Liver (tissue), 9 donors: Measurements from ENCODE around the gene ABCA1. TPM values are rescaled to one million over a fixed set of nuclear protein-coding genes. Genes with fewer than 3 reads are reported as not detected.

Experiments
- DNase-seq: peaks from one replicate; pipeline ENCODE4 v3.0.0-alpha.2; 2017; ENCODE audit warnings: low spot score
- H3K27ac ChIP-seq, 2 donors: one replicate each; pipeline ENCODE4 v1.7.0; 2013; ENCODE audit warnings: inconsistent platforms in 2 of 2, low read length in 2 of 2, control low read depth in 1 of 2, low read depth in 1 of 2, mild to moderate bottlenecking in 1 of 2
- H3K27me3 ChIP-seq, 4 donors: one replicate each; pipeline versions ENCODE4 v1.6.1 to v1.7.0; 2013; ENCODE audit warnings: low read length in 3 of 4, inconsistent platforms in 1 of 4, mild to moderate bottlenecking in 1 of 4, moderate library complexity in 1 of 4; ENCODE audit not compliant: control insufficient read depth in 4 of 4, insufficient read depth in 4 of 4
- H3K36me3 ChIP-seq, 4 donors: one replicate each; pipeline versions ENCODE4 v1.6.1 to v1.7.0; 2013; ENCODE audit warnings: low read length in 3 of 4, mild to moderate bottlenecking in 3 of 4, low read depth in 1 of 4, moderate library complexity in 1 of 4; ENCODE audit not compliant: control insufficient read depth in 4 of 4, insufficient read depth in 3 of 4
- H3K4me1 ChIP-seq, 4 donors: one replicate each; pipeline versions ENCODE4 v1.6.1 to v1.7.0; 2013; ENCODE audit warnings: low read length in 3 of 4, mild to moderate bottlenecking in 3 of 4, moderate library complexity in 1 of 4; ENCODE audit not compliant: control insufficient read depth in 4 of 4, insufficient read depth in 4 of 4
- H3K4me3 ChIP-seq, 3 donors: one replicate each; pipeline versions ENCODE4 v1.6.1 to v1.7.0; 2013; ENCODE audit warnings: low read length in 3 of 3, control low read depth in 1 of 3, low read depth in 1 of 3, mild to moderate bottlenecking in 1 of 3
- H3K9ac ChIP-seq, 2 donors: one replicate each; pipeline ENCODE4 v1.7.0; 2013; ENCODE audit warnings: low read length in 2 of 2, mild to moderate bottlenecking in 2 of 2, moderate library complexity in 2 of 2, control low read depth in 1 of 2, low read depth in 1 of 2
- H3K9me3 ChIP-seq, 4 donors: one replicate each; pipeline versions ENCODE4 v1.6.1 to v1.7.0; 2013; ENCODE audit warnings: low read length in 3 of 4; ENCODE audit not compliant: control insufficient read depth in 4 of 4
- ATF3 ChIP-seq: IDR thresholded peaks from 2 replicates; pipeline ENCODE4 v1.6.1; 2016; ENCODE audit warnings: antibody characterized with exemption
- CTCF ChIP-seq: fragments of 150-350 bp; IDR thresholded peaks from 2 replicates; pipeline ENCODE4 v1.5.1; 2017; ENCODE audit warnings: improper control_type of control experiment, low read depth, low read length; ENCODE audit not compliant: missing input control
- EGR1 ChIP-seq, 2 donors: IDR thresholded peaks; 2 replicates each; pipeline ENCODE4 v1.6.1; 2016 to 2018; ENCODE audit warnings: antibody characterized with exemption in 2 of 2, low read depth in 2 of 2
- FOXA1 ChIP-seq: IDR thresholded peaks from 2 replicates; pipeline ENCODE4 v1.6.1; 2016; ENCODE audit warnings: antibody characterized with exemption
- FOXA2 ChIP-seq: IDR thresholded peaks from 2 replicates; pipeline ENCODE4 v1.6.1; 2016; ENCODE audit warnings: antibody characterized with exemption
- GABPA ChIP-seq, 2 donors: IDR thresholded peaks in 1 of 2; conservative IDR thresholded peaks in 1 of 2; 2 replicates each; pipeline ENCODE4 v1.6.1; 2016; ENCODE audit warnings: antibody characterized with exemption in 2 of 2, mild to moderate bottlenecking in 1 of 2, moderate library complexity in 1 of 2
- HNF4A ChIP-seq, 2 donors: conservative IDR thresholded peaks; 2 replicates each; pipeline ENCODE4 v1.6.1; 2016; ENCODE audit warnings: antibody characterized with exemption in 2 of 2, mild to moderate bottlenecking in 2 of 2
- HNF4G ChIP-seq: IDR thresholded peaks from 2 replicates; pipeline ENCODE4 v1.6.1; 2016; ENCODE audit warnings: antibody characterized with exemption
- JUND ChIP-seq, 2 donors: IDR thresholded peaks; 2 replicates each; pipeline ENCODE4 v1.6.1; 2016; ENCODE audit warnings: antibody characterized with exemption in 2 of 2
- MAX ChIP-seq: IDR thresholded peaks from 2 replicates; pipeline ENCODE4 v1.6.1; 2016; ENCODE audit warnings: antibody characterized with exemption
- NR2F2 ChIP-seq: IDR thresholded peaks from 2 replicates; pipeline ENCODE4 v1.6.1; 2016; ENCODE audit warnings: antibody characterized with exemption
- RAD21 ChIP-seq, 2 donors: IDR thresholded peaks; 2 replicates each; pipeline ENCODE4 v1.6.1; 2016; ENCODE audit warnings: antibody characterized with exemption in 2 of 2, mild to moderate bottlenecking in 2 of 2
- REST ChIP-seq: IDR thresholded peaks from 2 replicates; pipeline ENCODE4 v1.6.1; 2016; ENCODE audit warnings: antibody characterized with exemption, mild to moderate bottlenecking
- RXRA ChIP-seq, 2 donors: IDR thresholded peaks; 2 replicates each; pipeline ENCODE4 v1.6.1; 2017 to 2018; ENCODE audit warnings: antibody characterized with exemption in 2 of 2, mild to moderate bottlenecking in 1 of 2
- SP1 ChIP-seq: IDR thresholded peaks from 2 replicates; pipeline ENCODE4 v1.6.1; 2018; ENCODE audit warnings: antibody characterized with exemption, mild to moderate bottlenecking
- TAF1 ChIP-seq: conservative IDR thresholded peaks from 2 replicates; pipeline ENCODE4 v1.6.1; 2016; ENCODE audit warnings: antibody characterized with exemption, mild to moderate bottlenecking
- YY1 ChIP-seq: IDR thresholded peaks from 2 replicates; pipeline ENCODE4 v1.6.1; 2016; ENCODE audit warnings: antibody characterized with exemption, mild to moderate bottlenecking
- ZBTB33 ChIP-seq: IDR thresholded peaks from 2 replicates; pipeline ENCODE4 v1.6.1; 2016; ENCODE audit warnings: antibody characterized with exemption
- WGBS: extraction: QIAGEN DNeasy Blood & Tissue Kit; methylation state at CpG from one replicate; pipeline ENCODE4 v1.1.7; 2013; 5-methylcytosine and 5-hydroxymethylcytosine counted together
- polyA plus RNA-seq, 2 donors: library from polyadenylated mRNA; stranded (reverse) in 1 of 2; unstranded in 1 of 2; fragments of 200-250 nt in 1 of 2; fragments of >200 nt in 1 of 2; fragmentation: Nextera tagmentation in 1 of 2; extraction: Ambion mirVana in 1 of 2; gene quantifications; one replicate each; pipeline versions ENCODE4 v1.2.1 to v1.2.3, GENCODE V29; 2013 to 2015
- total RNA-seq, 2 donors: library from RNA; depleted of rRNA; stranded (reverse); fragments of >200 nt; gene quantifications; one replicate each; pipeline ENCODE4 v1.2.3, GENCODE V29; 2014
- donor health status: healthy.
- donor health status: healthy.
- donor health status: healthy.
- donor health status: healthy.
- donor health status: healthy.

ABCA1 gene
- total and polyA plus RNA-seq, 4 donors: 15.4 to 223 (median 62.9) TPM

- Histone ChIP-seq H3K36me3 (peaks cover 3 to 55% (median 38%) of the 10 kb centered on the region in 4 donors), H3K9me3 (no peaks in the 10 kb centered on the region), H3K9ac (no peak overlapping the region), H3K4me3 (no peak overlapping the region), H3K27me3 (no peaks in the 10 kb centered on the region), H3K27ac (peak overlapping the region; percentile 60 to 84), H3K4me1 (peaks cover 10 to 46% (median 37%) of the 10 kb centered on the region in 4 donors)
- WGBS: 80% methylated on average over 2 of the region's 2 CpGs
- TF ChIP-seq ATF3: no peak
- peak in 1 of 2 donors; percentile 8 for TF ChIP-seq HNF4A (conservative IDR thresholded peaks at IDR 0.05)
- no peak for TF ChIP-seq REST
- DNase-seq: no peak
Observed at GRCh38 chr9:104842698-104843097, 85.3 kb downstream of the ABCA1 start.

- no peaks in the 10 kb centered on the region for H3K9me3 ChIP-seq
- no peak for TF ChIP-seq NR2F2
- peak; percentile 61 for TF ChIP-seq ATF3
- TF ChIP-seq FOXA2: no peak
- peak in 1 of 2 donors; percentile 37 for TF ChIP-seq GABPA (IDR thresholded peaks at IDR 0.05 in 1 of 2, conservative IDR thresholded peaks at IDR 0.05 in 1 of 2)
- peak; percentile 88 to 95 for TF ChIP-seq RXRA (IDR thresholded peaks at IDR 0.05)
- TF ChIP-seq FOXA1: peak; percentile 24
- peak in 1 of 2 donors; percentile 77 for TF ChIP-seq EGR1 (IDR thresholded peaks at IDR 0.05; ENCODE audit: low read depth in 2 of 2)
- TF ChIP-seq REST: peak; percentile 83
- peak; percentile 91 for TF ChIP-seq ZBTB33
- TF ChIP-seq JUND (IDR thresholded peaks at IDR 0.05): peak; percentile 70 to 90
- TF ChIP-seq HNF4A (conservative IDR thresholded peaks at IDR 0.05): peak; percentile 77 to 86
- no peak for TF ChIP-seq CTCF
- TF ChIP-seq HNF4G: peak; percentile 32
- TF ChIP-seq YY1: peak; percentile 66
- TF ChIP-seq SP1: peak; percentile 91
- peak; percentile 50 to 57 for TF ChIP-seq RAD21 (IDR thresholded peaks at IDR 0.05)
- TF ChIP-seq MAX: peak; percentile 98
- TF ChIP-seq TAF1: no peak
- H3K9ac ChIP-seq: no peak overlapping the region
- H3K27me3 ChIP-seq: no peaks in the 10 kb centered on the region
- H3K4me3 ChIP-seq: no peak overlapping the region
- DNase-seq: no peak
- 41% methylated on average over 7 of the region's 7 CpGs for WGBS
- H3K4me1 ChIP-seq: peaks cover 10 to 46% (median 37%) of the 10 kb centered on the region in 4 donors
- peak overlapping the region; percentile 60 to 84 for H3K27ac ChIP-seq
- H3K36me3 ChIP-seq: peaks cover 5 to 66% (median 45%) of the 10 kb centered on the region in 4 donors
Observed at GRCh38 chr9:104841601-104842141, 86.3 kb downstream of the ABCA1 start.
